Endothelial cell of umbilical vein (primary cell): Measurements from ENCODE around the gene TBC1D21.

Experiments
- FOS ChIP-seq: IDR thresholded peaks from 2 replicates; pipeline ENCODE4 v1.6.1; 2011; ENCODE audit warnings: mild to moderate bottlenecking, low read length, moderate library complexity, borderline replicate concordance; ENCODE audit not compliant: insufficient read depth
- POLR2A ChIP-seq: IDR thresholded peaks from 2 replicates; pipeline ENCODE4 v1.6.1; 2012; ENCODE audit warnings: low read depth, mild to moderate bottlenecking, control low read depth, low read length
- TF ChIP-seq, protein P1 (sequence below), 2 donors: IDR thresholded peaks; 1 replicate in 1 of 2; 2 replicates in 1 of 2; pipeline ENCODE4 v1.5.1; 2011; ENCODE audit warnings: low read length in 2 of 2, mild to moderate bottlenecking in 2 of 2, moderate library complexity in 2 of 2, control low read depth in 1 of 2, inconsistent platforms in 1 of 2, low read depth in 1 of 2; ENCODE audit not compliant: insufficient read depth in 1 of 2; ENCODE audit errors: extremely low read depth in 1 of 2

DNA sequence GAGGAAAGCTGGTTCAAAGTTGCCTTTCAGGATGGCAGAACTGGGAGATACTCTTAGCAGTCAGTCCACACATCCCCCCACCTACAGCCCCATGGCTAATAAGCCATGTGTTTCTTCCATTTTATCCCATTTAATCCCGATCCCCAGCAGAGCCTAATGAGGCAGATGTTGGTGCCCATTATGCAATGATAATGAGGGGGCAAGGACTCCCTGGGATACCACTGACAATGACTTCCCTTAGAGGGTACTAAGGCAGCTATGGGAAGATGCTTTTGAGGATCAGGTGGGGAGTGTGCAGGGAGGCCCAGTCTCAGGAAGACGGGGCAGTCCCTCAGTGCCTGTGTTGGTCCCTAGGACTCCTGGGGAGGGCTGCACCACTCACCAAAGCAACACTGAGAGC is 43.8 kb upstream of the TBC1D21 start:
- TF ChIP-seq, protein P1, sequence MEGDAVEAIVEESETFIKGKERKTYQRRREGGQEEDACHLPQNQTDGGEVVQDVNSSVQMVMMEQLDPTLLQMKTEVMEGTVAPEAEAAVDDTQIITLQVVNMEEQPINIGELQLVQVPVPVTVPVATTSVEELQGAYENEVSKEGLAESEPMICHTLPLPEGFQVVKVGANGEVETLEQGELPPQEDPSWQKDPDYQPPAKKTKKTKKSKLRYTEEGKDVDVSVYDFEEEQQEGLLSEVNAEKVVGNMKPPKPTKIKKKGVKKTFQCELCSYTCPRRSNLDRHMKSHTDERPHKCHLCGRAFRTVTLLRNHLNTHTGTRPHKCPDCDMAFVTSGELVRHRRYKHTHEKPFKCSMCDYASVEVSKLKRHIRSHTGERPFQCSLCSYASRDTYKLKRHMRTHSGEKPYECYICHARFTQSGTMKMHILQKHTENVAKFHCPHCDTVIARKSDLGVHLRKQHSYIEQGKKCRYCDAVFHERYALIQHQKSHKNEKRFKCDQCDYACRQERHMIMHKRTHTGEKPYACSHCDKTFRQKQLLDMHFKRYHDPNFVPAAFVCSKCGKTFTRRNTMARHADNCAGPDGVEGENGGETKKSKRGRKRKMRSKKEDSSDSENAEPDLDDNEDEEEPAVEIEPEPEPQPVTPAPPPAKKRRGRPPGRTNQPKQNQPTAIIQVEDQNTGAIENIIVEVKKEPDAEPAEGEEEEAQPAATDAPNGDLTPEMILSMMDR (IDR thresholded peaks at IDR 0.05; ENCODE audit: extremely low read depth in 1 of 2, insufficient read depth in 1 of 2, low read depth in 1 of 2, low read length in 2 of 2), result no peak
- TF ChIP-seq POLR2A, result no peak
- no peak for TF ChIP-seq FOS
